RCC 7860 (cell line): ENCODE results near the gene LRMDA.

Experiments used
- DNase-seq: peaks from one replicate; pipeline ENCODE4 v3.0.0-alpha.2; 2015; ENCODE audit warnings: low spot score
- FAIRE-seq: peaks from 2 replicates; lab custom pipeline; 2012; peaks lifted over from hg19 to GRCh38; lab: Jason Lieb, UNC

Gene LRMDA

DNA sequence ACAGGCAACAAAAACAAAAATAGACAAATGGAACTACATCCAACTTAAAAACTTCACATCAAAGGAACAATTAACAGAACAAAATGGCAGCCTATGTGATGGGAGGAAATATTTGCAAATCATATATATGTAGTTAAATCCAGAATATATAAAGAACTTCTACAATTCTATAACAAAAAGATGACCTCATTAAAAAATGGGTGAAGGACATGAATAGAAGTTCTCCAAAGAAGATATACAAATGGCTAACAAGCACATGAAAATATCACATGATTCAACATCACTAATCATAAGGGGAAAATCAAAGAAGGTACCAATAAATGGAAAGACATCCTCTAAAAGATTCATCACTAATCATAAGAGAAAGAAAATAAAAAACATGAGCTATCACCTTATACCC, 416.1 kb downstream of the LRMDA start:
- FAIRE-seq, result no peak
- no peak for DNase-seq

DNA sequence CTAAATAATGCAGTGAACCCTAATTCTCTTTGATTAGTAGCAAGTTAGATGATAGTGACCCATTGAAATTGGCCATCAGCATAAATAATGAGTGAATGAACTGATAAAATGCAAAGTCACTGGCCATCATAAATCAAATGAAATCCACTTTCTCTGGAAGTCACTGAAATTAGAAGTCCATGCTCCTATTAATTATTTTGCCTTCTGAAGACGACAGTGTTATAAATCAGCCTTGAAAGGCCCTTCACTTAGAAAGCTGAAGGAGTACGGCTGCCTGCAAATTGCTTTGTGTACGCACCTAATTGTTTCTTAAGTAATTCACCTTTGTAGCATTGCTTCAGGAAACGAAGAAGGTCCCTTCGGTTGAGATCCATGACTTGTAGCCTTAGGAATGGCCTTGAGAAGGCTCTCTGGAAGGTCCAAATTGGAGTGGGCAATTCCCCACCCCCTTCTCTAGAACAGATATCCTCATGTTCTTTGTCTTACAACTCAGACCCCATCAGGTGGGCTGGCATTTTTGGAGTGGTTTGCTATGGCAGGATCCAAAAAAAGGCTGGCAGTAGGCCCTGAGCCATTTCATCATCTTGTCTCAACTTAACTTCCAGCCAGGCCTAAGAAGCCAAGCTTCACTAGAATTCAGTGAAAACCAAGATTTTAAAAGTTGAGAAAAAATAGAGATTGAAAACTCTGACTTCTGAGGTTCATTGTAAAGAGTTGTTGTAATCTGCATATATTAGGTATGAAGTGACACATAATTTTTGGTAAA, 420.3 kb downstream of the LRMDA start:
- no peak for FAIRE-seq
- DNase-seq, result no peak

DNA sequence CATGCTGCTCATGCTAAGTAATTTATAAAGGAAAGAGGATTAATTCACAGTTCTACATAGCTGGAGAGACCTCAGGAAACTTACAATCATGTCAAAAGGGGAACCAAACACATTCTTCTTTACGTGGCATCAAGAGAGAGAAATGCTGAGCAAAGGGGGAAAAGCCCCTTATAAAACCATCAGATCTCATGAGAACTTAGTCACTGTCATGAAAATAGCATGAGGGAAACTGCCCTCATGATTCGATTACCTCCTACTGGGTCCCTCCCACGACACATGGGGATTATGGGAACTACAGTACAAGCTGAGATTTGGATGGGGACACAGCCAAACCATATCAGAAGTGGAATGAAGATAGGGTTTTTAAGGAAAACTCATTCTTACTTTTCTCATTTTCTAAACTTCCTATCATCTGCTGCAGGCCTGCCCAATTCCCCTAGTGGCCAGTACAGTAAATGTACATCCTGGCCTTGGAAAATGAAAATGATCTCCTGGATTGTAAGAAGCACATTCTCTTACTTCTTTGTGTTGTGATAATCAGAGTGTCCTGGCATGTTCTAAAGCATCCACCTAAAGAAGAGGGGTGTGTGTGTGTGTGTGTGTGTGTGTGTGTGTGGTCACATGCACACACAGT, 421.5 kb downstream of the LRMDA start:
- DNase-seq (no peak), FAIRE-seq (no peak)

DNA sequence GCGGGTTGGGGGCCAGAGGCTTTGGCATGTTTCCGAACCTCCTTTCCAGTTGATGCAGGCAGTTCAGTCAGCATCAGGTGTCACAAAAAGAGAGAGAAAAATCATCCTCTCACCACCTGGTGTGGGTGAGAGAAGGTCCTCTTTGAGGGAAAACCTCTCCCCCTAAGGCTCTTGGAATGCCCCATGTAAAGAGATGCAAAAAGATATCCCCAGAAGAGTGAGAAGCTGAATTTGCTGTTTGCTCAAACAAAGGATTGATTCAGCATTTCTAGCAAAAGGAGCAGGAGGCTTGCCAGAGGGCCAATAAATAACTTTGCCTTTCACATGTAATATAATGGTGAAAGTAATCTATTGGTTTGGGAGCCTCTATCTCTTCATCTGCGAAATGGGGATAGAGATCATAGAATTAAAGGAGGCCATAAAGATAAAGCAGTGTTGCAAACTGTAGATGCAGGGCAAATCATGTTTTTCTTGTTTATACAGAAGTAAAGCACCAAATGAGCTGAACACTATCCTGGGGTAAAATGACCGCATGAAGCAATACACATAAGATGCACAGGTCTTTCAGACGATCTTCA, 425.9 kb downstream of the LRMDA start:
- DNase-seq, result no peak
- no peak for FAIRE-seq

DNA sequence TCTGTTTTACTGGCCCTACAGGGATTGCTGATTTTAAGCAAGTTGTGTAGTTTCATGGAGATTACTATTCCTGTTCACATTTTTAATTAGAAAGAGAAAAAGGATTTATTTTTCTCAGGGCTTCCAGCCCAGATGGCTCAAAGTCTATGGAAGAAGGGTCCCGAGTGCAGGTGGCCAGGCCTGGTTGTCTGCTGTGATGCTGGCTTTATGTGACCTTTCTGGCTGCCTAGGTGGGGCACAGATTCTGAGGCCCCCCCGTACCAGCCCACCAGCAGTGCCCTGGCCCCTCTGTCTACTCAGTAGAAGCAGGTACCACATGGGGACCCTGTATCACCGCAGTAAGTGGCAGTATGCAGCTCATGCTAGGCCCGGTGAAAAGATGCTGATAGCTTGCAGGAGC, 426.5 kb downstream of the LRMDA start:
- no peak for FAIRE-seq
- DNase-seq, result no peak

DNA sequence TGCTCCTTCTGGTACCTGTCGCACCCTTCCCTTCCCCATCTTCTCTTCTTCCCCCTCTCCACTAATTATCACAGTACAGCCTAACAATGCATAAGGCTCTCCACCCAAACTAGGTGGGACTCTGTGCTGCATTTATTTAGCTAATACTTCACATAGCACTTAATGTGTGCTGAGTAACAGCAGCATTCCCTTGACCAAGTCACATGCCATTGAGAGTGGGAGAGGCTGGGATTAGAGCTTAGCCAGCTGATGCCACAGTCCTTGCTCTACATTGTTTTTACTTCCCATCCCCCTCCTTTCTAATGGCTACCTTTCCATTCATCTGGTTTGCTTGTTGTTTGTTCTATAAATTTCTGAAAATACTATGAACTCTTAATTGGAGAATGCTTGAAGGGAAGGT, 426.9 kb downstream of the LRMDA start:
- no peak for FAIRE-seq
- DNase-seq, result no peak

DNA sequence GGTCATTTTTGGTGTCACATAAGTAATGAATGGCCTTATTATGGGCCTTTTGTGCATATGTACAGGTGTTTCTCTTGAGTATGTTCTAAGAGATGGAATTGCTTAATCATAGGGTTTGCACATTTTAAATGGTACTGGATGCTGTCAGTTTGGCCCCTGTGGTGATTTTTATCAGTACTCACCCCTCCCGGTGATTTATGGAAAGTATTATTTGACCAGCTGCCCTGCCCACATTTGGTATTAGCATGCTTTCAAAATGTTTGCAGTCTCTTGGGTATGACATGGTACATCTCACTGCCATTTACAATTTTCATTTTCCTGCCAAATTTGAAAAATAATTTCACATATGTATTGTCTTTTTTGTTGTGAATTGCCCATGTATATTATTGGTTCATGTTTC, 427.7 kb downstream of the LRMDA start:
- no peak for FAIRE-seq

DNA sequence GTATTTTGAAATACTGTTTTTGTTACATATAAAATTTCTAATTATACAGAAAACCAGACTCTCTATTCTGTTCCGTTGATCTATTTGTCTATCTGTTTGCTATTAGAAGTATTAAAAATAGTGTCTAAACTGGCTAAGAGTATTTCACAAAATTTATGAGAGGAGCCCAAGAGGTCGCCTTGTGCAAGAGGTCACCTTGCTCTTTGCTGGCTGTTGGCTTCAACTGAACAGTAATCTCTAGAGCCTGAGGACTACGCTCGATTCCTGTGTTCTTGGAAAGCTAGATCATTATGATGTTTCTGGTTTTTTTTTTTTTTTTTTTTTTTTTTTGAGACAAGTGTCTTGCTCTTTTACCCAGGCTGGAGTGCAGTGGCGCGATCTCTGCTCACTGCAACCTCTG, 428.6 kb downstream of the LRMDA start:
- DNase-seq (no peak), FAIRE-seq (no peak)

More for the DNA sequence above, 427.7 kb downstream of the LRMDA start:
- DNase-seq, result no peak

DNA sequence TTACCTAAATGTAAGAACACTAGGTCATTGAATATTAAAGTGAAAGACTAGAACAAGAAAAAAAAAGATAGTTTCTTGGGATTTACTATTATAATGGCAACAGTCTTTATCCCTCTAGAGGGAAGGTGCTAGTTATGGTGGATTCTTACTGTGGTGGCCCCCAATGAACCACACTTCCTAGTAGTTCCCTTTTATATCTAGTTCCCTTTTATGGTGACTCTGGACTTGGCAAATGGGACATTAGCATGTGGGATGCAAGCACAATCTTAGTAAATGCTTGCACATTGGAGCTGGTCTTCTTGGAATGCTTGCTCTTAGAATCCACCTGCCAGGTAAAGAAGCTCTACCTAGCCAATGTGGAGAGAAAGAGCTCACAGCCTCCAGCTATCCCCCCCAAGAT, 430.2 kb downstream of the LRMDA start:
- DNase-seq, result no peak

DNA sequence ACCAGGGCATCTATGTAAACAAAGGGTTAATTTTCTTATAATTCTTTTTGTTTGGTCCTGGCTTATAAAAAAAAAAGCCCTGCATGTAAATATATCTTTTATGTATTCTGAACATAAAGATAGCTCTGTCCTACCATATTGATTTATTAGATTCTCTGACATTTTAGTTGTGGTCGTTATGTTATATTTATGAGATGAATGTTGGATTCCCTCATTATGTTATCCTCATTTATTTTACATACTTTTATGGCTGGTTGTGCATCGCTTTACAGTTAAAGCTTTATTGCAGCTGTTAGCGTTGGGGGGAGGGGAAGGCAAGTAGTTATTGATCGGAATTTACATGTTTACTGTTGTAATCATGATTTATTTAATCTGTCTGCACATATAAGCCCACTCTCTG, 431.5 kb downstream of the LRMDA start:
- FAIRE-seq (no peak), DNase-seq (no peak)

More for the DNA sequence above, 430.2 kb downstream of the LRMDA start:
- FAIRE-seq, result no peak

DNA sequence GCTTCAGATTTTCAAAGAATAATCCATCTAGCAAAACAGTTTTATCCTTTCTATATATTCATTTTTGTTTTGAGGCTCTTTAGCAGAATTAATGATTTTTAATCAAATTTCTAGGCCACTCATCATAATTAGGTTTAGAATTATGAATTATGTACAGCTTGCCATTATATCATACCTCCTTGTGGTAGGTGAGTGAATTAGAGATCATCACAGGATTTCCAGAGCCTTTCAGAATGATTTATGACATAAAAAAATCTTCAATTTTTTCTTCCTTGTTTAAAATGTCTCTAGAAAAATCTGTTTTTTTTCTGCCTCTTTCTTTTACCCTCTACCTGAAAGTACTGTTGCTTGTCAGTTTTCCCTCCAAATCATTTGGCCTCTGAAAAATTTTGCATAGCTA, 433.3 kb downstream of the LRMDA start:
- no peak for FAIRE-seq
- DNase-seq, result no peak

DNA sequence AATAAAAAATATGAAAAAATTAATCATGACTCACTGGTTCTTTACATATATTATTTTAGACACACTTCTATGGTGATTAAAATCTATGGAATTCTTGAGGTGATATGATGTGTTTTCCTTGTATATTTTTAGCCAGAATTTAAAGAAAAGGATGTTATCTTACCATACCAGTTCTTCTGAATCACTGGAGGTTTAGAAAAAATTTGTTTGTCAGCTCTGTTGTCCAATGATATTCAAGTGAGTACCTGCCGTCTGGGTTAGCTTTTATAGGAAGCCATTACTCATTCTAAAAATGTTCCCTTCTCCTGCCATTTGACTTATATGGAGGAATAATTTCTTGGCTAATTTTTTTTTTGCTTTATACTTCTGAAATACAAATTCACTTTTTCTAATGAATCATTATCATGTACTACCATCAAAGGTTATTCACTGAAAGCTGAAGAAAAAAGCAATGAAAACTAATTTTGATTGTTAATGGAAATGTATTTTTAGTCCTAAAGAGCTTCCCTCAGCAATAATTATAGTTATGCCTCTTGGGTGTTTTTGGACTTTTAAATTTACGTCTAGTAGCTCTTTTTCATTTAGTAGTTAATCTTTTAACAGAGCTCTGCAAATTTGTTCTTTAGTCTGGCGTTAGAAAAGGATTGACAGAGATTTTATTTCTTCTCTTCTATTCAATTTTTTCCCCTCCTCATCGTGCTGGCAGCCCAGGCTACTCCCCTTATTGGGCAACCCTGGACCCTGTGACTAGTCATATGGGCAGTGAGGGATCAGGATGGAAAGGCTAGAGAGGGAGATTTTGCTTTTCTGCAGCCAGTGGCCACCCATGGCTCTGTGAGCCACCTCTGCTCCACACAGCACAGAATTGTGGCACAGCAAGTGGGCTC, 434.2 kb downstream of the LRMDA start:
- no peak for FAIRE-seq
- DNase-seq, result no peak

DNA sequence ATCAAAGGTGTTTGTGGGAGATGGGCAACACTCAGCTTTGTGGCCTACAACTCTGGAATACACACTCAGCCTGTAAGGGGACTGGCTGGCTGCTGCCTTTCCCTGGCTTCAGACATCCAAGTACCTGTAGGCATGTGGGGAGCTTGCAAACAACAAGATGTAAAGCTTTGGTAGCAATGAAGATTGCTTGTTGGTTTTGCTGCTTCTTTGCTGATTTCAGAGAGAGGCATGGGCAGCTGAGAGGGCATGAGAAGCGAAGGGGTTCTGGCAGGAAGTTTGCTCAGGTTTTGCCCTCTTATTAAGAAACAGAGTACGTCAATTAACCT, 434.8 kb downstream of the LRMDA start:
- FAIRE-seq (no peak), DNase-seq (no peak)

DNA sequence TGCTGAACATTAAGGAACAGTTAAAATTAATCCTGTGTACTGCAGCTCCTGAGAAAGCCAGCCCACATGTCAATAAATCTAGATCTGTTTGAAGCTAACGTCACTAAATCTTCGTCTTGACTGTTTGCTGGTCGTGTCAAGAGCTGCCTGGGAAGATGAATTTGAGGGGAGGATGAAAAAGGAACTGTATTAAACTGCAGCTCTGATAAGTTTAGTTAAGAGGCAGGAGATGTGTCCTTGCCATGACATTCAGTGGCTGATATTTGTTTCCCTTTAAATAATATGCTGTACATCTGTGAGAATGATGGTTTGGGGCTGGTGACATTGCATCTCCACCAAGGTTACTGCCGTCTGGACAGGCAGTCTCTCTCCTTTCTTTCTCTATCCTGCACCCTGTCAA, 435.3 kb downstream of the LRMDA start:
- FAIRE-seq (no peak), DNase-seq (no peak)

DNA sequence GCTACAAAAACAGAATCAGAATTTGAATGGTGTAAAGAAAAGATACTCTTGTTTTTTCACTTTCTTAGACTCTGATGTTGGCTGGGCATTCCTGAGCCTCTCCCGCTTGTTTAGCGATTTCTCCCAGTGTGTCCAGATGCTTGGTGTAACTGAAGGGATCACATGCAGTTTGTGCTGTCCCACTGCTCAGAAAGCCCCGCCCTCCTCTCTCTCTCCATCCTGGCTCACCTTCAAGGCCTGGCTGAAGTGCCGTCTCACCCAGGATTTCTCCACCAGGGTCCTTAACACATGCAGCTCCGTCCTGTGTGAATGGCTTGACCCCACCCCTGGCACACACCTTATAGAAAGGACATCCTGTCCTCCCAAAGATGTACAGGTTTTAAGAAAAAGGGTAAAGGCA, 437.1 kb downstream of the LRMDA start:
- FAIRE-seq (no peak), DNase-seq (no peak)

DNA sequence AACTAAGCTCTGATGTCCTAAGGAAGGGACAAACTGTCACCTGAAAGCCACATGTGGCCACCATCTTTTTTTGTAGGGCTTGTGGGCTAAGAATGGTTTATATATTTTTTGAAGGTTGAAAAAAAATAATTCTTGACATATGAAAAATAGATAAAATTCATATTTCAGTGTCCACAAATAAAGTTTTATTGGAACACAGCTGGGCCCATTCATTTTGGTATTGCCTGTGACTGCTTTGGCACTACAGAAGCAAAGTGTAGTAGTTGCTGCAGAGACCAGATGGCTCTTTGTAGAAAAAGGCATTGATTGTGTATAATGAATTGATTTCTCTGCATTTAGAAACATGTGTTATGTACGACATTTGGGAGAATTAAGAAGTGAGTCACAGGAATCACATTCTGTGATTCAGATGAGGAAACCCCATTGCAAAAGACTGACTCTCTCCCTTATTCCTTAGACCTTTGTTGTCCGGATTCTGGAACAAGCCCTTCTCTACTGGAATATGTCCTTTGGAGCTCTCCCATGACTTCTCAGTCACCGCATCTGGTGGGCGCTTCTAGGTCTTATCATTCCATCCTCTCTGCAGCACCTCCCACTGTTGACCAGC, 438.7 kb downstream of the LRMDA start:
- FAIRE-seq (no peak), DNase-seq (no peak)

DNA sequence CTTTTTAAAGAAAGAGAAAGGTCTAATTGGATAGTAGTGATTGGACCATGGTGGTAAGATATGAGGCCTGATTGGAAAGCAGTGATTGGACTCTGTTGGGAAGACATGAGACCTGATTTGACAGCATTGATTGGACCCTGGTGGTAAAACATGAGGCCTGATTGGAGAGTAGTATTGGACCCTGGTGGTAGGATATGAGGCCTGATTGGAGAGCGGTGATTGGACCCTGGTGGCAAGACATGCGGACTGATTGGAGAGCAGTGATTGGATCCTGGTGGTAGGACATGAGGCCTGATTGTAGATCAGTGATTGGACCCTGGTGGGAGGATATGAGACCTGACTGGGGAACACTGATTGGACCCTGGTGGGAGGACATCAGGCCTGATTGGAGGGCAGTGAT, 444.3 kb downstream of the LRMDA start:
- no peak for FAIRE-seq
- DNase-seq, result no peak

DNA sequence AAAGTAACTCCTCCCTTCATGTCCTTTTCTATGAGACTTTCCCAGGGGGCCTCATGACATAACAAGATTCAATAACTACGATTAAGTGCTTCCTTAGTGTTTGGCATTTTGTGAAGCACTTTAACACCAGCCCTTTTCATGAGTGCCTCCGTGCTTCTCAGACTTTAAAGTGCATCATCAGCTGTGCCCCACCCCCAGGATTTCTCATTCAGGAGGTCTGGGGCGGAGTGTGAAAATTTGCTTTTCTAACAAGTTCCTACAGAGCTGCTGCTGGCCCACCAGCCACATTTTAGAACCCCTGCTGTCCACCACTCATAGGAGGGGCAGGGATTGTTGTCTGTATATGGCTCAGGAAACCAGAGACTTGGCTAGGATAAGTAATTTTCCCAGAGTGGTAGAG, 445.3 kb downstream of the LRMDA start:
- DNase-seq, result no peak
- FAIRE-seq, result no peak

DNA sequence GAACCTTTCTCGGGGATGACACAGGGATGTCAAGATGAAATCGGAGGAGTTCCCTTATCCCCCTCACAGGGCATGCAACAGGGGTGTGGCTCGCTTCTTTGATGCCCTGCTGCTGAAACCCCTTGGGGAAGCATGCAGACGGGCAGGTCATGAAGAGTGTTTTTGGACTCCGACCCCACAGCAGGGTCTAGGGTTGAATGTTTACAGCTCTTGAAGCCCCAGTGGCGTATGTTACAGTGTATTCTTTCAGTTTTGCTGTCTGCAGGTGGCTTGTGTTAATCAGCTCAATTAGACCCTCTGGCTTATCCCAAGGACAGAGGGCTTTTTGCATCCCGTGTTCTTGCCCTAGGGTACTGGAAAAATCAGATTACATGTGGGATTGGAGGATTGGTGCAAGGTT, 446.5 kb downstream of the LRMDA start:
- FAIRE-seq, result no peak

DNA sequence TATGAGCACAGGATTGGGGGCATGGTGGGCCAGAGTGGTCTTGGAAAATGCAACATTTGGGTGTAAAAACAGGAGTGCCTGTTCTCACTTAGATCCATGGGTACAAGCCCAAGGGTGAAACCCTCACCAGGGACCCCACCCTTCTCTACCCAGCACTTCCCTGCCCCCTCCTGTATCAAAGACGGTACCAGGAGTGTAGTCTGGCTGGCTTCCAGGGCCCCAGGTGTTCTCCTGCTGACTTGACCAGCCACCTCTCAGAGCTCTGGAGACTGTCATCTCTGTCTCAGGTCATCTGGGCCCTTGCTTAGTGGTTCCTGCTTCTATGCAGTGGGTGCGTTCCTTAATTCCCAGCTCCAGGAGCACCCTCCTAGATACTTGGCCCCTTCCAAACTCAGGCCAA, 447.2 kb downstream of the LRMDA start:
- no peak for DNase-seq
- FAIRE-seq, result no peak

More for the DNA sequence above, 446.5 kb downstream of the LRMDA start:
- no peak for DNase-seq
